GDM1 (cell line): Measurements from ENCODE around the gene GNAZ.

ENCODE experiments used
- DNase-seq: peaks from one replicate; lab custom pipeline; 2025; lab: John Stamatoyannopoulos, UW

Gene GNAZ

DNA sequence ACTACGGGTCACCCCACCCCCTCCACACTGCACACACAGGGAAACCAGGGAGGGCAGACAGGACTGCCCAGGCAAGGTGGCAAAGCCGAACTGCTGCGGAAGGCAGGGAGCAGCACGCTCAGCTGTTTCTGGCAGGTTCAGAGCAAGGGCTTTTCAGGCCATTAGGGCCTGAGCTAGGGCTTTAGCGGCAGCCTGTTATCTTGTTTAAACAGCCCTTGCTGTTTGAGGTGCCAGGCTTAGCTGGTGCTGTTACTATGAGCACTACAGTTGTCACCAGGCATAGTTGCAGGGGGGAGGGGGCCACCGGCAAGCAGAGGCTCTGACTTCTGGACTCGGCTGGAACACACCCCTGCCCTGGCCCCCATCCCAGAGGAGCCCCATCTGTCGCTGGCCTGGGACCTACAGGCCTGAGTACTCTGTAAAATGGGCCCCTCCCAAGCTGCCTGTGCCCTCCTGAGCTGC is 36.6 kb downstream of the GNAZ start:
- no peak for DNase-seq

DNA sequence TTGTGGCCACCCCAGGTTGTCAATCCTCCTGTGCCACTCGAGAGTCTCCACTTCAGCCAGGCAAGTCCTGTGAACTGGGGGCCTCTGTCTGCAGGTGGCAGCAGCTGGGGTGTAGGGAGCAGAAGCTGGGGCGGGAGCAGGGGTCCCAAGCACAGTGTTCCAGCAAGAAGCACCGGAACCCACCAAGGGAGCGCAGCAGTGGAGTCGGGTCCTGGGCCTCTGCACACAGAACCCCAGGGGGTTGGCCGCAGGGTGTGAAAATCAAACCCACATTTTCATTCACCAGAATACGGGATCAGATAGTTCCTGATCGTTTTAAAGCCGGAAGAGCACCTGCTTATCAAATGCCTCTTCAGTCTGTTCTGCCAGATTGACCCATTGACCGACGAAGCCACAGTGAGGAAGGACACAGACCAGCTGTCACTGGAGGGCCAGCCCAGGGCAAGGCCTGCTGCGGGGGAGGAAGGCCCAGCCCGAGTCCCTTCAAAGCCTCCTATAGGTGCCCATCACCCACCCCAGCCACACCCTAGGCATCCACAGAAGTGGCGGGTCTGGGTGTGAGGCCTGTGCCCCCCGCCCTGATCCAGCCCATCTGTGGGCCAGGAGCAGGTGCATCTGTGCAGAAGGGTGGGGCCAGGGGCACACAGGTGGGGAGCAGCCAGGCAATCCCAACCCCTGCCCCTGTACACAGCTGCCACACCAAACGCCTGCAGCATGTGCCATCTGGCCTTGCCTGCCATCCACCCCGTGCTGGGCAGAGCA is 37.3 kb downstream of the GNAZ start:
- DNase-seq = no peak

DNA sequence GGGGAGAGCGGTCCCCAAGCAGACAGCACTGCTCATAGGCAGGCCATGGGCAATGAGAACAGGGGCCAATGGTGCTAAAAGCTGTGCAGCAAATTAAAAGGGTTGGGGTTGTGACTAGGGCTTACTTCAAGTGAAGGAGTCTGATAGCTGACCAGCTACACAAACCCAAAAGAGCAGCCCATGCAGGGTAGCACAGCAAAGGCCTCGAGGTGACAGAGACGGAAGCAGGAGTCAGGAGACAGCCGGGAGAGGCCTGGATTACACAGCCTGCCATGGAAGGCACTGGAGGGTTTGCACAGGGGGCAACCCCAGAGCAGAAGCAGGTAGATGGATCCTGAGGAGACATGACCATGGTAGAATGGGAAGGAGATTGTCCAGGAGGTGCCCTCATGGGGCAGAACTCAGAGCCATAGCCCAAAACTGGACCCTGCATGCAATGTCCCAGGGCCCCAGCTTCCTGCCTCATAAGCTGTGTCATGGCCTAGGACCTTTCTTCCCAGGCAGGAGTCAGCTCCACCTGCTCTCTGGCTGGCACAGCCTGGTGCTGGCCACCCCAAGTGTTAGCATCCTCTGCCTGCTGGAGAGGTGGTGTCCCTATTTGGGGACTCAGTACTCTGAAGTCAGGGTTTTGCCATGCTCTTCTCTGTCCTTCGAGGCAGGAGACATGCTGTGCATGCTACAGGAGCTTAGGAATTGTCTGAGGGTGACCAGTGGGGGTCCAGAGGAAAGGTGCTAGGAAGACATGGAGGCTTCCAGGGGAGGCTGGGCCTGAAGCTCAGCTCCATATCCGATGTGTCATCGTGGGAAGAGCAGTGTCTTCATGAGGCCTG is 38.1 kb downstream of the GNAZ start:
- DNase-seq = no peak

DNA sequence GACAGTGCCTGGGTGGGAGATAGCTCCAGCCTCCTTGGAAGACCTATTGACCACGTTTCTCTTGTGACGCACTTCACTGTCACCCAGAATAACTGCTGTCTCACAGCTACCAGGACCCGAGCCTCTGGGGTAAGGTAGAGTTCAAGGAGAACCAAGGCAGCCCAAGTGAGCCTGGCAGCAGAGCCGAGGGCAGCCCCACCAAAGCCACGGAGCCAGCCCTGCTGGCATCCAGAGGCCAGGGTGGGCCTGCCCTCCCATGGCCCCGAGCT is 38.7 kb downstream of the GNAZ start:
- DNase-seq = no peak

DNA sequence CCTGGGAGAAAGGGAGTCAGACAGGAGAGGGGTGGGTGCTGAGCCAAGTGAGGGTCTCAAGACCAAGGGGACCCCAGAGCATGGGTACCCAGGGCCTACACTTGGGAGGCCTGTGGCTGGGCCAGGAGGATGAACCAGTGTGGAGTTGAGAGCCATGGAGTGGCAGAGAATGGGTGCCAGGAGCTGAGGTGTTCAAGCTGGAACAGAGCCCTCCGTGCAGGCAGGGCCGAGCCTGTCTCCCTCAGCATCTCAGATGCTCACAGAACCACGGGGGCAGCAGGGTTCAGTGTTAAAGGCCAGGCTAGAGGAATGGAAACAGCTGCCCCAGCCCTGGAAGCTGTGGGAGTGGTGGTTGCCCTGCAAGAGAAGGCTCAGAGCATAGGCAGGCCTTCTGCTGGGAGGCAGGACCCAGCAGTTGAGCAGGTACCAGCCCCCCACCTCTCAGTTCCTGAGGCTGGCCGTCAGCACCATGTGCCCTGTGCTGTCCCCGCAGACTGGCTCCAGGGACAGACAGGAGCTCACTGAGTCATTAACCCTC is 39.2 kb downstream of the GNAZ start:
- DNase-seq = no peak

DNA sequence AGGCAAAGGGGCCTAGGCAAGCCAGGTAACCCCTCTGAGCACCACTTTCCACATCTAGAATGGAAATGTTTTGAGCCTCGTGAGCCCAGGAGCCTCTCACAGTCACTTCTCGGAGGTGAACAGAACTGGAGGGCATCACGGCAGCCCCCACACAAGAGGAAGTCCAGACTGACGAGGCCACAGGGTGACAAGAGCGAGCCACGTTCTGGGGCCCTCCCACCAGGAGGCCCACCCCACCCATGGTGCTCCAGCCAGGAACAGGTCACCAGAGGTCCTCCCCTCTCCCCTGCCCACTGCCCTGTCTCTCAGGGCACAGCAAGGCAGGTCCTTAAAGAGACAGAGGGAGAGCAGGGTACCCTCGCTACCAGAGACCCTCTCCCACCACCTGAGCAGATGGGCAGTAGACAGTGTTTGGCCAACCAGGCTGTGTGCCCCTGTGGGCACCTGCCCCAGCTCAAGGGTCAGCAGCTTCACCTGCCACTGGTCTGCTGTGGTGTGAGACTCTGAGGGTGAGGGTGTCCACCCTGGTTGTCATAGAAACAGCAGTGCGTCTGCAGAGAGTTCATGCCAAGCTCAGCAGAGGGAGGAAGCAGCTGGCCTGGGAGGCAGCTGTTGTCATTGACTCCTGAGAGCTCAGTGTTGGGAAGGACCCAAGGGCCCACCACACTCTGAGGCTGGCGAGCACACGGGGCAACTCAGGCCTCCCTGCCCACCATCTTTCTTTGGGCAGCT is 40.0 kb downstream of the GNAZ start:
- no peak for DNase-seq

DNA sequence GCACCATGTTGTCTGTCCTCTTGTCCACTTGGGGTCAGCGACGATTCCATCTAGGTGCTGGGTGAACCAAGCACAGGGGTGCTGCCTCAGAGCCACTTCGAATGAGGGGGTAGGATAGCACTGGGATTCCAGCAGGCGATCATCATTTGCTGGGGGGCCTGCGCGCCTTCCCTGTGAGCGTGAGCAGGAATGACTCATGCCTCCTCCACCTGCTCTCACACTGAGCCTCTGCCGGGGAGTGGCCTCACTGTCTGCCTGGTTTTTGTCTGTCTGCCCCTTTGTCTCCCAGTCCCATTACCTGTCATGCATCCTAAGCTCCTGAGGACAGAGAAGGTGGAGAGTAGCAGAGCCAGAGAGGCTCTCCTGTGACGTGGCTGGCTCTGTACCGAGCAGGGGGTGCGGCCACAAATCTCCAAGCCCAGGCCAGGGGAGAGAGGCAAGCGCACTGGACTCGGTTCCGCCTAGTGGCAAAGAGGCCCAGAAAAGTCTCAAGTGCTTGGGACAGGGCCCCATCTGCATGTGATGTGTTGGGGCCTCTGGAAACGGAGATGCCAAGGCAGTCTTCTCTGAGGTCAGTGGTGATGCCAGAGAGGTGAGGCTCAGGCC is 40.7 kb downstream of the GNAZ start:
- DNase-seq = no peak

DNA sequence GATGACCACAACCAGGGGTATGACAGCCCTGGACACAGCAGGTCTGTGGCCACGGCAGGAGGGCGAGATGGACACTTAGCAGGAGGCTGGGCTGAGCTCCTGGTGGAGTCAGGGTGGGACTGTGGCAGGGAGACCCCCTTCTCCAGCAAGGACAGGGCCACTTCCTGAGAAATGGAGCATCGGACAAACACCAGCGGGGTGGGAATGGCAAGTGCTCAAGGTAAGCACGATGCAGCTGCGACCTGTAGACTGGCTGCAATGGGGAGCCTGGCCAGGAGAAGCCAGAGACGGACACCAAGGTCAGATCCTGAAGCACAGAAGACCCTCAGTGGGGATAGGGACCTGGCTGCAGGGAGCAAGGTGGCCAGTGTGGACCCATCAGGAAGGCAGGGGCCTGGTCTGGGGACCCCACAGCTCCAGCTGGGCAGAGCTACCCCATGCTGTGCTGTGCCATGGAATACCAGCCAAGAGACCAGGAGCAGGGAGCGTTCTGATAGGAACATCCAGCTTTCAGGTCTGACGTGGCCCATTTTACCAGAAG is 42.2 kb downstream of the GNAZ start:
- no peak for DNase-seq

DNA sequence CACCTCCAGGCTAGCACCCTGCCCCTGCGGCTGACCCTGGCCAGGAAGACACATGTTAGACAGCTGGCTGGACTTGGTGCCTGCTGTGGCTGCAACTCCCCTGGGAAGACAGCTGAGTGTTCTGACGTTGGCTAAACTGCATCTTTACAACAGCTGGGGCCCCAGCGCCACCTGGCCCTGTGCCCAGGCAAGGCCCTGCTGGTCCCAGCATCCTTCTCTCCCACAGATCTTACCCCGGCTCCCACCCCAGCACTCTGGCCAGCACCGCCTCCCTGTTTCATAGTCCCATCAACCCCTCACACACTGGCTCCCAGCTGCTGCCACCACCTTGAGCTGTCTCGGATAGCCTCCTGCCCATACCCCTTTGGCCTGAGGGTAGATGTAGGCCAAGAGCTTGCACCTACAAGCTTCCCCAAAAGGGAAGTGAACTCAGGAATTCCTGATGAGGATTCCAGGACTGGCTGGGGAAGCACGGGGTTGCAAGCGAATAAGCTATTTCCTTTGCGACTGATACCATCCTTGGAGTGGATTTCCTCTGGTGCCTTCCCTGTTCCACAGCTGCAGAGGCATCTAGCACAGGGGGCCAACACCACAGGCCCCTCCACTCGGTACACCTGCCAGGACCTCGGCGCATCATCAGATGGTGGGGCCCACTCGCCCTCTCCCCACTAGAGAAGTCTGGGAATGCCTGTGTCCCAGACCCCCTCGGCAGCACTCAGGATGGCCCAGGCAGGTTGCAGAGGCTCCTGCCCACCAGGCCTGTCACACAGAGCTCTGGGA is 42.9 kb downstream of the GNAZ start:
- DNase-seq = no peak

DNA sequence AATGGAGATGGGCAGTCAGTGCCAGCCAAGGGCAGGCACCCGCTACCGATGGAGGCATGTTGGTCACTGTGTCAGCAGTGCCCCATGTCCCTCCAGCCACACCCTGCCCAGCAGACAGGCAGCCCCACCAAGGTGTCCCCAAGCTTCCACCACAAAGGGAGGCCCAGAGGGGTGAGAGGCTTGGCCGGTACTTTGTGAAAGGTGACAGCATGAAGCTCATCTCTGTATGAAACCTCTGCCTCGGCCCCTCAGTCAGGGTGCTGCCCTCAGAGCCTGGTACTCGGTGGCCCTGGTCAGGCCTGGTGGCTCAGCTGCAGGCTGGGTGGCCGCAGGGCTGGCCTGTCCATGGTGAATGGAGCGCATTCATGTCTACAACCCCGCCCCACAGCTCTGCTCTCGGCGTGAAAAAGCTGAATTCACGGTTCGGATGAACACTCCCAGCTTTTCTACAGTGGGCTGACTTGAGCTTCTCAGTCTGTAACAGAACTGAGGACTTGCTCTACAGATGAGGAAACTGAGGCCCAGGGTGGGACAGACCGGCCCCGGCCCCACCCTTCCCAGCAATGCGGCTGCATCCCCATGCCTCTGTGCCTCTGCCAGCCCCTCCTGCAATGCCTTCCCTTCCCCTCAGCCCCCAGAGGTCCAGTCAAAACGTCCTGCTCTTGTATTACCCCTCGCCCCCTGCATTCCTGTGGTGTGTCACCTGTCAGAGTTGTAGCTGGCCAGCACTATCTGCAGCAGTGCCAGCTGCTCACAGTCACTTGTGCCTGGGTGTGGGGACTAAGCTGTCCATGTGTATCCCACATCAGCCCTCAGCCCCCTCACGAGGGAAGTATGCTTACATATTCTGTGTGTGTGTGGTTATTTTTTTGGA is 43.8 kb downstream of the GNAZ start:
- DNase-seq = no peak

DNA sequence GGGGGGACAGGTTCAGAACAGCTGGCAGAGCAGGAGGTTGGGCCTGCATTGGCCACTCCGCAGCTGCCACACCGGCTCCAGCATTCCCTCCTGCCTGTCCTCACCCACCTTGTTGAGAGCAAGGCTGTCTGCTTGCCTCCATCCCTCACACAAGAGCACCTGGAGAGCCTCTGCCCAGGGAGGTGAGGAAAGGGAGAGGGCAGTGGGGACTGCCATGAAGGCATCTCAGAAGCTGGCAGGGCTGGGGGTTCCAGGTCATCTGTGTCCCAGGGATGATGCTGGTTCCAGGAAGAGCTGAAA is 44.4 kb downstream of the GNAZ start:
- no peak for DNase-seq

DNA sequence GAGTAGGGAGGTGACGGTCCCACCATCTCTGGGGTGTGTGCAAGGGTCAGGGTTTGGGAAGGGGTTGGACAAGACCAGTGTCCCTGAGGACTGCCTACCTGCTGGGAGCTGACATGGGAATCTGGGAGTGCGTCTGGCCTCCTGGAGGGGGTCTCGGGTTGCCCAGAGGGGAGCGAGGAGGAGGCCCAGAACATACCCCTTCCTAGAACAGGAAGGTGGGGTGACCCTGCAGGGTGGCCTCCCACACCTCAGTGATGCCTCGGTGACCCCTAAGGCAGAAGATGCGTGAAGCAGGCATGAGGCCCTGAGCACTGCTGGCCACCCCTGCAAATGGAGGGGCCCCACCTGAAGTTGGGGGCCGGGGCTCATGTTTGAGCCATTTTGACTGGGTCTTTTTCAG is 45.0 kb downstream of the GNAZ start:
- DNase-seq = no peak

DNA sequence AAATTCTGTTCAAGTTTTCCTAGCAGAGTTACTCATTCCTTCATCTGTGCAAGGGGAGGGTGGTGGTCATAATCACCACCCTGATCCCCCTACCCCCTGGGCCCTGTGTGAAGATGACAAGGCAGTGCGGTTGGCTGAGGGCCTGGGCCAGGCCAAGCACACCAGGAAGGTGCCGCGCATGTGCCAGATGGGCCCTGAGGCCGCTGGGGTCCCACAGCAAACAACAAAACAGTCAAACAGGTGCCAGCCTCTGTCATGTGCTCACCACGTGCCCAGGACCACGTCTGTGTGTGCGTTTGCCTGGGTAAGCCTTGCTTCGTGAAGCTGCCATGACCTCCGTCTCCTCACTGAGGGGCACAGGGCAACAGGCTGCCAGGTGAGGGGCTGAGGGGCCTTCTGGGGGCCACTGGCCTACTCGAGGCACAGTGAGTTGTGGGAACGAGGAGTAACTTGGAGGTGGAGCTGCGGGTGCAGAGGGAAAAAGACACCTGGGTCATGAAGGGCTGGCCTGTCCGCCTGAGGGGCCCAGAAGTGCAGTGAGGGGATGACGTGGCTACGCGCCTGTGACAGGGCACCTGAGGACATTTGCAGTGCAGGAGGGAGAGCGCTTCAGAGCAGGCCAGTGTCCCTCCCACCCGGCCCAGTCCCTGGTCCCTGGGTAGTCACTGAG is 45.6 kb downstream of the GNAZ start:
- DNase-seq = no peak

DNA sequence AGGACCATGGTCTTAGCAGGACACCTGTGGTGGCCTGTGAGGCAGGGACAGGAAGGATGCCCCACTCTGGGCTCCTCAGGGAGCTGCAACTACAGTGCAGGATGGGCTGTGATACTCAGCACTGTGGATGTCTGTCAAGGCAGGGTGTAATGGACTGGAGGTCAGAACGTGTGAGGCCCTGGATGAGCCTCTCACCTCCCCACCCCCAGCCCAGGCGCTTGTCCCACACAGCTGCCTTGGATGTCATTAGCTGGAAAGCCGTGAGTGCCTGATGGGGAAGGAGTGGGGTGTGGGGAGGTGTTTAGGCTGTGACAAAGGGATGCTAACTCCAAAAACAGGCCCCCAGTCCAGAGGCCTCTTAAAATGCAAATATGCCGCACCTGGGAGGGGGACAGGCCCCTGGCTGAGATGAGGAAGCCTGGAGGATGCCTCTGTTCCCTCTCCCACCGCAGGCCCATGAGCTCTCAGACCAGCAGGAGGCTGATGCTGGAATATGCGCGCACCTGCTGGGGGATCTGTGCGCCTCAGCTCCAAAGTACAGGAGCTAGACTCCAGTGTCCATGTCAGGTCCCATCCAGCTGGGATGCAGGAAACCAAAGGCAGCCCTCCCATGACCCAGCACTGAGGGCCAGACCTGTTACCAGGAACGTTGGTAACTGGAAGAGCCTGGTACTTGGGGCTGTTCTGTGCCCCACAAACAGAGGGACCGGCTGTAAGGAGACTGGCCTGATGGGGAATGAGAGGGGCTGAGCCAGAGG is 46.4 kb downstream of the GNAZ start:
- no peak for DNase-seq

DNA sequence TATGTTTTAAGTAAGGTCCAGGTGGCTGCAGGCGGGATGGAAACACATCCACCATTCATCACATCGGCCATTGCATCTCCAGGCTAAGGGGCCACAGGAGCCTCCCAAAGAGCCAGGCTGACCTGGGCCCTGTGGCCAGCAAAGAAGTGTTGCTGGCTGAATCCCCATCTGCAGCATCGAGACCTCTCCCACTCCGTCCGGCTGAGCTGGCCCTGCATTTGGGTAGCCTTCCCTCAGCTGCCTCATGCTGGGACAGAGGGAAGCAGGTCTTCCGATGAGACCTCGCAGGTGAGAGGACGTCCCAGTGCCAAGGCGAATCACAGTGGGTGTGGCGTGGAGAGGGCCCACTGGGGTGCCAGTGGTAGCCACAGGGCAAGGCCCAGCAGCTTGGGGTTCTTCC is 47.0 kb downstream of the GNAZ start:
- DNase-seq = no peak

DNA sequence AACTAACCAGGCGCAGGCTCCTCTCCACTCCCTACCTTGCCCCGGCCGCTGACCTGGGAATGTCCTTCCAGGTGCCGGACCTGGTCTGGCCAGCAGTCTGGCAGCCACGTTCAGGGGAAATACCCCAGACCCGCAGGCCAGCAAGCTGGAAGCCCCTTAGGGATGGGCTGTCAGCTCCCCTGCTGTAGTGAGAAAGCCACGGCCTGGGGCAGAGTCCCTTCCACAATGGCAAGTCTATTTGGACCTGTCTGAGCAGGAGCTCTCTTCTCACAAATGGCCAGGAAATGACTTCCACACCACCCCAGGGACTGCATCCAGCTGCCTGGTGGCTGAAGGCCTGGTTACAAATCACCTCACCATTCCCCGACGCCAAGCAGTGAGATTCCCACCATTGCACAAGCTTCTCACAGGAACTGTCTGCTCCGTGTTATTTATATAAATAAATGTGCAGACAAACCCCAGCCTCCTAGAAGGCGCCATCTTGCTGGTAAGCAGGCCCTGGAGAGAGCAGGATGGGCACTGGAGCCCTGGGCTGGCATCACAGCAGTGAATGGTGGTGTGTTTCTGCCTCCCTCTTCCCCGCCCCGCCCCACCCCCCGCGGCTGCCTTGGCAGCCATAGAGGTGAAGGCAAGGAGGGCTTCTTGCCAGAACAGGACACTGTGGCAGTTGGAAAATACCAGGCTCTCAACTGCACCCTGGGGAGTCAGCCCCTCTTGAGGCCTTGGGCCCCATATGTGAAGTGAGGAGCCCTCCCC is 47.8 kb downstream of the GNAZ start:
- no peak for DNase-seq

DNA sequence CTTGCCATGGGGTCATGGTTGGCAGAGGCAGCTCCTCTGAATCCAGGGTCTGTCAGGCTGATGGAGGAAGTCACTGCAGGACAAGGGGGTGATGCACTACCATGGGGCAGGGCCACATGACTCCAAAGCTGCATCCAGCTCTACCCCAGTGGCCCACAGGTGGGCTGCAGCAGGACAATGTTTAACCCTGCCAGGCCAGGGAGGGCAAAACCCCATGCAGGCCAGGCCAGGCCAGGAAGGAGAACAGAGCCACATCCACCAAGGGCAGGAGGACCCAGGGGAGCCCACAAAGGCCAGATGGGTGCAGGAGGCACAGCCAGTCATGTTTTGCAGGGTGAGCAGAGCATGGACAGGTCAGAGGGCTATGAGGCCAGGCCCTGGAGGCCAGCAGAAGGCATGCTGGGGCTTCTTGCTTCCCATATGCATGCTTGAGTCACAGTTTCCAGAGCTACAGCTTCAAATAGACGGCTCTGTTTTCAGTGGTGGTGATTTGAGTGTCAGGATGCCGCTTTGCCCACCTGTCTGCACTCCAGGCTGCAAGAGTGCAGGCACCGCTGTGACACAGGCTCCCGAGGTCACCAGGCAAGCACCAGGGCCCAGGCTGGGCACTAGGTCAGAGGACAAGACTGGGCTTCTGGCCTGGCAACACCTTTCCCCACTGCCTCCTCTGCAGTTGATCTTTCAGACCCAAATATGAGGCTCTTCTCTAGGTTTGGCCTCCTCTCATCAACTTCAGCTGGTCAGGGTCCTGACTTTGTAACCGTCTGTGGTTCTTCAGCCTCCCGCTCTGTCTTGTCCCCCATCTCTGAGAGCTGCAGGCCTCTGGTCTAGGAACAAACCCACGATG is 48.6 kb downstream of the GNAZ start:
- DNase-seq = no peak
